NCI-H1048 (cell line): ENCODE measurements around the gene PPM1H.
"Not testable (repeated sequence)": the region's sequence is repeated elsewhere in the genome, so short reads cannot be mapped to it uniquely, and the experiment has no call there.

Experiments
- DNase-seq: peaks from one replicate; lab custom pipeline; 2025; lab: John Stamatoyannopoulos, UW

PPM1H gene

GRCh38 chr12:62909340-62909739 lies 25.6 kb downstream of the PPM1H start:
- no peak for DNase-seq

DNA sequence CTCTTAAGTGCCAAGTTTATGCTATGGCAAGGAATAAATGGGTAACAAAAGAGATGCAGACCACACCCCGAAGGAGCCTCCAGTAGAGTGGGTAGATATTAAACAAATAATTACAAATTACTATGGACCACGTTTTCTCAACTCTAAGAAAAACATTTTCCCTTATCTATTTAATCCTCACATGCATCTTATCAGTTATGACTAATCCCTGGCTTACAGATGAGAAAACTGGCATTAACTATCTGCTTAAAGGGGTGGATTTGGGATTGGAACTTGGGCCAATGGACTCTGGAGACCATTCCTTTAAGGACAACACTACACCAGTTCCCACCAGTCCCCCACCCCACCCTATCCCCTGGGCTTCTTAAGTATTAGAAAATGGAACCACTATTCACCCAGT lies 26.3 kb downstream of the PPM1H start:
- no peak for DNase-seq

GRCh38 chr12:62907561-62907960 lies 27.4 kb downstream of the PPM1H start:
- no peak for DNase-seq

DNA sequence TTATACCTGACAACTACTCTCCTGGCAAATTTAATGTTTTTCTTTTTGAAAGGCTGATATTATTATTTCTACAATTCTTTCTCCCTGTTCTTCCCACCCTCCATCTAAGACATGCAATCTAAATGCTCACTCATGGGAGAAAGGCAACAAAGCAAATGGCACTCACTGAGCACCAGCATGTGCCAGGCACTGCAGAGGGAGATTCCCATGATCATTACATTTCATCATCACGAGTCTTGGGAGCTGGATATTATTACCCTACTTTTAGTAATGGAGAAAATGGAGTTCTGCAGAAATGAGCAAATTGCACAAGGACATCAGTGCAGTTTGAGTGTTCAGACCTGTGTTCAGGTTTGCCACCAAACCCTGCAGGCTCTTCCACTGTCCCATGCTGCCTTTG lies 27.9 kb downstream of the PPM1H start:
- no peak for DNase-seq

DNA sequence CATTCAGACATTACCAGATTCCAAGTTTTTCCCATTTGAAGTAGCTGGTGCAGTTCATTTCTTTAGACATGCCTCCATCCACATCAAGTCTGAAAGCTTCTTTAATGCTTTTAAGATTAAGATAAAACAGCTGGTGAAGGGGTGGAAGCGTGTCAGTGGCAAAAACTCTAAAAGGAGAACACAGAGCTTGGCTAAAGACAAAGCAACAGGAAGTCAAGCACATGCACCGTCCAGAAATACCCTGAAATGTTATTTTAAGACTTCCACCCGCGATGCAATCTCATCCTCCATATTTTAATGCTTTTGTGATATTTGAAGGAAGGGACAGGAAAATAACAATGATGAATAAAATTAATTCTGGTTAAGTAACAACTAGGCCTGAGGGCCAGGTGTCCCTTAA lies 31.8 kb downstream of the PPM1H start:
- DNase-seq: no peak

DNA sequence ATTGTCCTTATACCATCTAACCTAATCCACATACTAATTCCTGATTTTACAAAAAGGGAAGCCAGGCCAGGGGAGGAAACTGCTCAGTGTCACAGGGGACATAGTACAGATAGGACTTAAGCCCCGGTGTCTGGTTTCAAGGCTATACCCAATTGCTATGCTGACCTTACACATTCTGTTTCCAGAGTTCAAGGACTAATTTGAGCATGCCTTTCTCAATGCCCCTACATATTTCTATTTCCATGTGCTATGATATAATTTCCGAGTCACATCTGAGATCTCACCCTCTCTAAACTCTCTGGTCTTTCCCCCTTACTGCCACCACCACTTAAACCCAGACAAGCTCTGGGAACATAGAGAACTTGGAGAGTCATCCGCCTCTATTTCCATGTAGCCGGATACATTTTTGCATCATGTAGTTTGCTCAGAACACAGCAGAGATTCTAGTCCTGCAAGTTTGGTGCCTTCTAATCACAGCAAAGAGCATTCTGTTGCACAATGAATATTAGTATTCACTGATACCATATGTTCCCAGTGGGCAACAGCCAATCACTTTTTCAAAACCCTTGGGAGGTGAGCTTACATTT lies 34.2 kb downstream of the PPM1H start:
- DNase-seq: no peak

DNA sequence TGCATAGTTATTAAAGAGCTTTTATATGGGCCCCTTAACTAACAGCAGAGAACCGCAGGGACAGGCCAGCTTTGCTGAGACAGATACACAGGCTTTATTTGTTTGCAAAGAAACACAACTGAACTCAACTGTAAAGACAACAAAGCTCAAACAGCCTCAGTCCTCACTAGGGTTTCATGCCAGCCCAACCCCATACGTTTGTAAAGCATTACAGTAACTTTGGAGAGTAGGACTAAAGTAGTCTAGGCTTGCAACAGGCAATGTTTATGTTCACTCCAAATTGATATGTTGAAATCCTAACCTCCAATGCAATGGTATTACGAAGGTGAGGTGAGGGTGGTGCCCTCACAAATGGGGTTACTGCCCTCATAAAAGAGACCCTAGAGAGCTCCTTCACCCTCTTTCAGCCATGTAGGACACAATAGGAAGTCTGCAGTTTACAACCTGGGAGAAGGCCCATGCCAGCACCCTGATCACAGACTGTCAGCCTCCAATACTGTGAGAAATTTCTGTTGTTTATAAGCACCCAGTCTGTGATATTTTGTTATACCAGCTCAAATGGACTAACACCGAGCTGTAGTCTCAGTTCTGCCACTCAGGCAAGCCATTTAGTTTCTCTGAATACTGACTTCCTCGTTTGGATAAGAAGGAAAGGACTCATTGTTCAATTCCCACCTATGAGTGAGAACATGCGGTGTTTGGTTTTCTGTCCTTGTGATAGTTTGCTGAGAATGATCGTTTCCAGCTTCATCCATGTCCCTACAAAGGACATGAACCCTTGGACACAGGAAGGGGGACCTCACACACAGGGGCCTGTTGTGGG lies 35.2 kb downstream of the PPM1H start:
- DNase-seq: no peak

GRCh38 chr12:62898526-62898925 lies 36.4 kb downstream of the PPM1H start:
- no peak for DNase-seq

- no peak for DNase-seq
These were observed 39.5 kb downstream of the PPM1H start for GRCh38 chr12:62895351-62895877.

- no peak for DNase-seq
These were observed 41.7 kb downstream of the PPM1H start for GRCh38 chr12:62893276-62893675.

- DNase-seq: no peak
These were observed 43.0 kb downstream of the PPM1H start for GRCh38 chr12:62891805-62892549.

GRCh38 chr12:62888454-62889110 lies 46.4 kb downstream of the PPM1H start:
- no peak for DNase-seq

DNA sequence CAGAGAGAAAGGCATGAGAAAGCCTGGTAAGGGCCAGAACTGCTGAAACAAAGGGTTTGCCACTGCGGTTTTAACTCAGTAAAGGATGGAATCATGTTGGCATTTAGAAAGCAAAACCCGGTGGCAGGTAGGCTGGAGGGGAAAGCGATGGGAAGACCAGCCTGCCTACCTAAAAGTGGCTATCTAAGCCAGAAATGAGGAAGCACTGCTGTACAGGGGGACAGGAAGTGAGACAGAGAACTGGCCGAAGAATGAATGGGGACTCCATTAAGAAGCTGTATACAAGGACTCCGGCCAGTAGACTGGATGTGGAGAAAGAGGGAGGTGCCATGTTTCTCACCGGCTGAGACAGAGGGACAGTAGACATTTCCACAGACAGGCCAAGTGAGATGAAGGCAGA lies 48.2 kb downstream of the PPM1H start:
- no peak for DNase-seq

DNA sequence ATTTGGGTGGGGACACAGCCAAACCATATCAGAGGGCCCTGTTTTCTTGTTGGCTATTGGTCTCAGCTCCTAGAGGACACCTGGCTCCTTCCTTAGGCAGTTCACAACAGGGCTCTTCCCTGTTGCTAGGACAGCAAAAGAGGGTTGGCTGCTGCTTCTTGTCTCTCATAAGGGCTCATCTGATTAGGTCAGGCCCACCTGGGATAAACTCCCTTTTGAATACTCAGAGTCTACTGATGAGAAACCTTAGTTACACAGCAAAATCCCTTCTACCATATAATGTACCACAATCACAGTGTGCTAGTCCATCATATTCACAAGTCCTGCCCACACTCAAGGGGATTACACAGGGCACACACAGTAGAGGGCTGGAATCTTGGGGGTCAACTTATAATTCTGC lies 49.7 kb downstream of the PPM1H start:
- DNase-seq: no peak

- not testable (repeated sequence) for DNase-seq
These were observed 50.1 kb downstream of the PPM1H start for GRCh38 chr12:62884832-62885231.

DNA sequence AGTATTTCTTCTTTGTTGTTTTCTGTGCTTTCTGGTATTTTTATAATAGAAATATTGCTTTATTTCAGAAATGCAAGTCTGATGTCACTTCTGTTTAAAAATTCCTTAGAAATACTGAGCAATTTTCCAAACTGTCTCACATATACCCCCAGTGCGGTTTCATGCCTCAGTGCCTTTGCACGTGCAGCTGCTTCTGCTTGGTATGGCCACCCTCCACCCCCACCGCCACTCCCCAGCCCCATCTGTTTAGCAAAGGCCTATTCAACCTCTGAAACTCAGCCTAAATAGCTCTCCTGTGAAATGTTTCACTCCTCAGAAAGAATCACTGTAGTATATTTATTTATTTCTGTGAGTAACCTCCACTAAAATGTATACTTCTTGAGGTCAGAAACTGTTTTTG lies 52.3 kb downstream of the PPM1H start:
- DNase-seq: no peak

- no peak for DNase-seq
These were observed 52.8 kb downstream of the PPM1H start for GRCh38 chr12:62882140-62882539.

- no peak for DNase-seq
These were observed 55.3 kb downstream of the PPM1H start for GRCh38 chr12:62879691-62880090.

- DNase-seq: not testable (repeated sequence)
These were observed 55.7 kb downstream of the PPM1H start for GRCh38 chr12:62879228-62879627.

- no peak for DNase-seq
These were observed 56.7 kb downstream of the PPM1H start for GRCh38 chr12:62878211-62878610.

GRCh38 chr12:62876938-62877548 lies 57.9 kb downstream of the PPM1H start:
- no peak for DNase-seq
